ENCODE measurements around the gene IKZF1. TPM values are rescaled to one million over a fixed set of nuclear protein-coding genes. Genes with fewer than 3 reads are reported as not detected.
A peak's percentile ranks its signal among the peaks of the same experiment; 100 is the strongest.

Gene IKZF1
- total and polyA plus RNA-seq, 4 donors: 4.0 to 37.8 (median 18.5) TPM

DNA sequence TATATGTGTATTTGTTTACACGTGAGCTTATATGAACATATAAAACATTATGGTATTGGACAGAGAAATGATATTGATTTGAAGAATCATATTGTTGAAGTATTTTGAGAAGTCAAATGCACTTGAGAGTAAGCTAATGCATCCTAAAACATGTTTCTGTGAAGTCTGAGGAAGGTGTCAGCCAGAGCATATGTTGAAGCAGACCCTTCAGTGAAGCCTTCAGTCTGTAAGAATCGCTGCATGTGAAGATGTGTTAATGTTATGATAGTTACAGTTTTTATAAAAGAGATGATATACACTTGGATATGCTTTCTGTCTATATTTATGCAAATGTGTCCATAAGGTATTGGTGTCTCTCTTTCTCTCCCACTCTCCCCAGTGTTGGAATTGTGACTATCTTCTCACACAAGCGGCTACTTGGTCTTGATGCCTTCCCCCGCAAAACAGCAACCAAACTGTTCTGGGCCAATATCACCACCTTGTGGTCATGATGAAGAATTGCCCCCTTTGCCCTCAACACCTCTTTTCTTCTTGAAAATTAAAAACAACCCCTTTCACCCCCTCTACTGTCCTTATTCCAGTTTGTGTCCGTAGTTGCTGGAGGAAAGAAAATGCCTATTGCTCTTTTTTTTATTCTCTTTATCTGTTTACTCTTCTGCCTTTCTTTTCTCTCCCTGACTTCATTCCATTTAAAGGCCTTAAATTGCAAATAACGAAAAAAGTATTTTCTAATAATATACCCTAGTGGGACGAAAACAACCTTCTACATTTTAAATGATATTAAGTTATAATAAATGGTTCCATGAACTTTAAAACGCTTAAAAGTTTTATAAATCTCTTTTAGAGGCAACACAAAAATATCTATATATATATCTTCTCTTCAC, 64.9 kb downstream of the IKZF1 start:
- H3K9me3 ChIP-seq (ENCODE audit: control insufficient read depth in 4 of 4, insufficient read depth in 3 of 4, low read length in 3 of 4): peaks cover 0 to 2% (median 0%) of the 10 kb centered on the region in 4 donors
- TF ChIP-seq, protein P1, sequence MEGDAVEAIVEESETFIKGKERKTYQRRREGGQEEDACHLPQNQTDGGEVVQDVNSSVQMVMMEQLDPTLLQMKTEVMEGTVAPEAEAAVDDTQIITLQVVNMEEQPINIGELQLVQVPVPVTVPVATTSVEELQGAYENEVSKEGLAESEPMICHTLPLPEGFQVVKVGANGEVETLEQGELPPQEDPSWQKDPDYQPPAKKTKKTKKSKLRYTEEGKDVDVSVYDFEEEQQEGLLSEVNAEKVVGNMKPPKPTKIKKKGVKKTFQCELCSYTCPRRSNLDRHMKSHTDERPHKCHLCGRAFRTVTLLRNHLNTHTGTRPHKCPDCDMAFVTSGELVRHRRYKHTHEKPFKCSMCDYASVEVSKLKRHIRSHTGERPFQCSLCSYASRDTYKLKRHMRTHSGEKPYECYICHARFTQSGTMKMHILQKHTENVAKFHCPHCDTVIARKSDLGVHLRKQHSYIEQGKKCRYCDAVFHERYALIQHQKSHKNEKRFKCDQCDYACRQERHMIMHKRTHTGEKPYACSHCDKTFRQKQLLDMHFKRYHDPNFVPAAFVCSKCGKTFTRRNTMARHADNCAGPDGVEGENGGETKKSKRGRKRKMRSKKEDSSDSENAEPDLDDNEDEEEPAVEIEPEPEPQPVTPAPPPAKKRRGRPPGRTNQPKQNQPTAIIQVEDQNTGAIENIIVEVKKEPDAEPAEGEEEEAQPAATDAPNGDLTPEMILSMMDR (IDR thresholded peaks at IDR 0.05; ENCODE audit: control extremely low read depth, extremely low read depth): peak; percentile 53
- DNase-seq (peak in 1 of 3 donors; percentile 4), ATAC-seq (ENCODE audit: insufficient read depth, low FRiP score) (no peak)
- H3K4me3 ChIP-seq: no peak overlapping the region
- no peak overlapping the region for H3K9ac ChIP-seq (ENCODE audit: insufficient read depth in 1 of 2, low read length in 2 of 2)
- 70 to 76% methylated on average over 8 of the region's 8 CpGs for WGBS, 2 donors
- no peaks in the 10 kb centered on the region for H3K4me1 ChIP-seq (ENCODE audit: control insufficient read depth in 5 of 5, insufficient read depth in 5 of 5, low read length in 5 of 5)
- H3K27ac ChIP-seq (ENCODE audit: low read depth in 1 of 2, low read length in 1 of 2): no peak overlapping the region
- peaks cover 0 to 2% (median 0%) of the 10 kb centered on the region in 4 donors for H3K36me3 ChIP-seq (ENCODE audit: control insufficient read depth in 4 of 4, insufficient read depth in 4 of 4, low read length in 4 of 4)
- peaks cover 0 to 3% (median 0%) of the 10 kb centered on the region in 3 donors for H3K27me3 ChIP-seq (ENCODE audit: control insufficient read depth in 3 of 3, insufficient read depth in 3 of 3, low read length in 2 of 3)

DNA sequence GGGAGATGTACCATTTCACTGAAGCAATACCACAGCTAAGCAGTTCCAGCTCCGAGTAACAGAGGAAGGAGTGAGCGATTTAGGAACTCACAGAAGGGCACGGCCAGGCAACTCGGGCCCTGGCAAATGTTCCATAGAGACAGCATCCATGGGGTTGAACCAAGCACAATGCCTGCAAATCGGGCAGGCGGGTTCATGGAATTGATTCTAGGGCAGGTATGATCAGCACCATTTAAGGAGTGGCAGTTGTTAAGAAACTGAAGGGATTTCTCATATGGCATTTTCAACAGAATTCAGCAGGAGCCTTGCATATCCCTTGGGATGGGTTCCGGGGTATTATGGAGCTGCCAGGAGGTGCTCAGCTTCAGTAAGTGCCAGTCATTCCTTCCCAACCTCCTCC, 66.4 kb downstream of the IKZF1 start:
- ATAC-seq (ENCODE audit: insufficient read depth, low FRiP score): no peak
- no peak overlapping the region for H3K9ac ChIP-seq (ENCODE audit: insufficient read depth in 1 of 2, low read length in 2 of 2)
- peaks cover 0 to 2% (median 0%) of the 10 kb centered on the region in 4 donors for H3K9me3 ChIP-seq (ENCODE audit: control insufficient read depth in 4 of 4, insufficient read depth in 3 of 4, low read length in 3 of 4)
- WGBS, 2 donors: 90 to 94% methylated on average over 7 of the region's 7 CpGs
- H3K36me3 ChIP-seq (ENCODE audit: control insufficient read depth in 4 of 4, insufficient read depth in 4 of 4, low read length in 4 of 4): peaks cover 0 to 2% (median 0%) of the 10 kb centered on the region in 4 donors
- H3K4me1 ChIP-seq (ENCODE audit: control insufficient read depth in 5 of 5, insufficient read depth in 5 of 5, low read length in 5 of 5): no peaks in the 10 kb centered on the region
- peaks cover 0 to 3% (median 0%) of the 10 kb centered on the region in 3 donors for H3K27me3 ChIP-seq (ENCODE audit: control insufficient read depth in 3 of 3, insufficient read depth in 3 of 3, low read length in 2 of 3)
- H3K27ac ChIP-seq (ENCODE audit: low read depth in 1 of 2, low read length in 1 of 2): no peak overlapping the region
- TF ChIP-seq, protein P1 (IDR thresholded peaks at IDR 0.05; ENCODE audit: control extremely low read depth, extremely low read depth): no peak
- DNase-seq: no peak
- no peak overlapping the region for H3K4me3 ChIP-seq

DNA sequence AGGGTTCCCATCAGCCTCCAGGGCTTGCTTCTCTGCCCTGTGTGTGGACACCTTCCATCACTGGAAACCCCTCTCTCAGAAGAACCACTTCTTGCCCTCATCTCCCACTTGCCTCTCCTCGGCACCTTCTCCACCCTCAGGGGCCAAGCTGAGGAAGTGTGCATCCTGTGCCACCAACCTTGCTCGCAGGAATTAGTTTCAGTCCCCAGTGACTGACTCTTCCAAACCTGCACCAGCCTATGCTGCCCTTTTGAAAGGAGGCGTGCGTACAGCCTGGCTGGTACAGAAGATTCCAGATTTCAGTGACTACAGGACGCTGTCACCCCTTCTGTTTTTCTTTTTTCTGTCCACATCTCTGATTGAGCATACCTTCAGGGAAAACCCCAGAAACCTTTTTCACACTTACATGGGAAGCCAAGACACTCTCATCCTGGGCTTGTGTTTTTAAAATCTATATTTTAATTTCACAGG, 67.1 kb downstream of the IKZF1 start:
- 90 to 93% methylated on average over 5 of the region's 5 CpGs for WGBS, 2 donors
- no peak overlapping the region for H3K9ac ChIP-seq (ENCODE audit: insufficient read depth in 1 of 2, low read length in 2 of 2)
- H3K4me1 ChIP-seq (ENCODE audit: control insufficient read depth in 5 of 5, insufficient read depth in 5 of 5, low read length in 5 of 5): no peaks in the 10 kb centered on the region
- DNase-seq (no peak), ATAC-seq (ENCODE audit: insufficient read depth, low FRiP score) (no peak)
- H3K27me3 ChIP-seq (ENCODE audit: control insufficient read depth in 3 of 3, insufficient read depth in 3 of 3, low read length in 2 of 3): peaks cover 0 to 3% (median 0%) of the 10 kb centered on the region in 3 donors
- no peak overlapping the region for H3K27ac ChIP-seq (ENCODE audit: low read depth in 1 of 2, low read length in 1 of 2)
- H3K9me3 ChIP-seq (ENCODE audit: control insufficient read depth in 4 of 4, insufficient read depth in 3 of 4, low read length in 3 of 4): peaks cover 0 to 2% (median 0%) of the 10 kb centered on the region in 4 donors
- H3K4me3 ChIP-seq: no peak overlapping the region
- TF ChIP-seq, protein P1 (IDR thresholded peaks at IDR 0.05; ENCODE audit: control extremely low read depth, extremely low read depth): no peak
- peaks cover 0 to 3% (median 0%) of the 10 kb centered on the region in 4 donors for H3K36me3 ChIP-seq (ENCODE audit: control insufficient read depth in 4 of 4, insufficient read depth in 4 of 4, low read length in 4 of 4)

Data from lung (tissue), 12 donors.